Parathyroid adenoma (tissue), 2 donors: ENCODE data around the gene IL1RL1.

Experiments used
- H2AFZ ChIP-seq: fragments of 300-600 bp; sonication (generic); one replicate; pipeline ENCODE4 v1.7.0; 2017; ENCODE audit warnings: antibody characterized with exemption, mild to moderate bottlenecking
- H3K27ac ChIP-seq: fragments of 300-600 bp; sonication (generic); one replicate; pipeline ENCODE4 v1.7.0; 2017
- H3K27me3 ChIP-seq: fragments of 300-600 bp; sonication (generic); one replicate; pipeline ENCODE4 v1.7.0; 2017; ENCODE audit warnings: low read length; ENCODE audit not compliant: control insufficient read depth, insufficient read depth
- H3K36me3 ChIP-seq: fragments of 300-600 bp; sonication (generic); one replicate; pipeline ENCODE4 v1.7.0; 2017; ENCODE audit warnings: low read length; ENCODE audit not compliant: control insufficient read depth, insufficient read depth
- H3K4me1 ChIP-seq: fragments of 300-600 bp; sonication (generic); one replicate; pipeline ENCODE4 v1.7.0; 2017; ENCODE audit warnings: control low read depth
- H3K4me2 ChIP-seq: fragments of 300-600 bp; sonication (generic); one replicate; pipeline ENCODE4 v1.7.0; 2017; ENCODE audit warnings: low read length
- H3K4me3 ChIP-seq: fragments of 300-600 bp; sonication (generic); one replicate; pipeline ENCODE4 v1.7.0; 2017; ENCODE audit warnings: low read depth, low read length
- H3K79me2 ChIP-seq: fragments of 300-600 bp; sonication (generic); one replicate; pipeline ENCODE4 v1.7.0; 2017; ENCODE audit warnings: control low read depth
- H3K9ac ChIP-seq: fragments of 300-600 bp; sonication (generic); one replicate; pipeline ENCODE4 v1.7.0; 2017; ENCODE audit warnings: mild to moderate bottlenecking
- H3K9me3 ChIP-seq: fragments of 300-600 bp; sonication (generic); one replicate; pipeline ENCODE4 v1.7.0; 2017; ENCODE audit warnings: low read length; ENCODE audit not compliant: control insufficient read depth
- CTCF ChIP-seq: fragments of 300-600 bp; sonication (generic); IDR thresholded peaks from one replicate; pipeline ENCODE4 v1.7.0; 2017; ENCODE audit warnings: antibody characterized with exemption, mild to moderate bottlenecking
- donor health status: primary hyperparathyroidism.

Gene IL1RL1

DNA sequence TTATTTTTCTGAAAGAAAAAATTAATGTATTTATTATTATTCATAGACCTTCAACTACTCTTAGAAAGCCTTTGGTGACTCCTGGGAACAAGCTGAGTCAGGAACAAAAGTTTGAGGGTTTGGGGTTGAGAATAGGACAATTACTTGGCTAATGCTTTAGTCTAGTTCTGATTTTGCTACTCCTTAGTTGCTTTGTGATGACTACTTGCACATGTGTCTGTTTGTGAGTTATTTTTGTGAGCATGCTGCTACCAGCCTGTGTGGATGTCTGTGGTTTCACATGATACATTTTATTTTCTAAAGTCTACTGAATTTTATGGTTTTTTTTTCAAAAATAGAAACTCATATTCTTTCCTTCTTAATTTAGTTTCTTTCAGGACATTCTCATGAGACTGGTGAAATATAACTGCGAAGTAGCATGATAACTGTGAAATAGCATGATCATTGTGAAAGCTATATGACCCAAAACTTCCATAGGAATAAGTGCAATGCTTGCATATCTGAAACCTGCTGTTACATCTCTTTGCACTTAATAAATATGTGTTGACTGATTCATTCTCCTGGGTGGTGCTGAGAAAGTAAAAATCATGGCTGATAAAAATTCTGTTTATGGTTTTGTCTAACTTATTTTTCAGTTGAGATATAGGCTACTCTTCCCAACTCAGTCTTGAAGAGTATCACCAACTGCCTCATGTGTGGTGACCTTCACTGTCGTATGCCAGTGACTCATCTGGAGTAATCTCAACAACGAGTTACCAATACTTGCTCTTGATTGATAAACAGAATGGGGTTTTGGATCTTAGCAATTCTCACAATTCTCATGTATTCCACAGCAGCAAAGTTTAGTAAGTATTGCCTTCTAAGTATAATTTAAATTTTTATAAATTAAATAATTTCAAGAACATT lies 26.4 kb downstream of the IL1RL1 start:
- Histone ChIP-seq H3K27ac (no peak overlapping the region), H3K4me1 (no peaks in the 10 kb centered on the region), H3K27me3 (no peaks in the 10 kb centered on the region), H3K4me3 (no peak overlapping the region), H3K4me2 (no peak overlapping the region), H3K9me3 (no peaks in the 10 kb centered on the region), H3K79me2 (no peaks in the 10 kb centered on the region), H3K9ac (no peak overlapping the region), H2AFZ (no peak overlapping the region), H3K36me3 (no peaks in the 10 kb centered on the region)
- no peak for TF ChIP-seq CTCF

DNA sequence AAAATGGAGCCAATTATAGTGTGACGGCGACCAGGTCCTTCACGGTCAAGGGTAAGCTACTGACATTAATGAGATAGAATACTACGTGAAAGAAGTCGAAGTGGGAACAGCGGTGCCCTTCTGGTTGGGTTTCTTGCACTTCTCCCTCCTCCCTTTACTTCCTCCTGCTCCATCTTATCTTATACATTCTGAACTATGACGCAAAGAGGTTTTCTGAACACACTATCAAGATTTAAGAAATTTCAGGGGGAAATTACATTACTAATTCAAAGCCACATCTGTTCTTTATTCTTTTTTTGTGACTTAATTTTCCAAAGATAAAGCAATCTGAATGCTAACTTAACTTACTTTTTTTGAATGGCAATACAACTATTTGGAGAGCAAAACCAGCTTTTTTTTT lies 29.4 kb downstream of the IL1RL1 start:
- Histone ChIP-seq H3K27ac (no peak overlapping the region), H3K27me3 (no peaks in the 10 kb centered on the region), H3K4me2 (no peak overlapping the region), H3K9ac (no peak overlapping the region), H3K4me3 (no peak overlapping the region), H3K36me3 (no peaks in the 10 kb centered on the region), H2AFZ (no peak overlapping the region), H3K9me3 (no peaks in the 10 kb centered on the region), H3K4me1 (no peaks in the 10 kb centered on the region), H3K79me2 (no peaks in the 10 kb centered on the region)
- TF ChIP-seq CTCF = no peak

DNA sequence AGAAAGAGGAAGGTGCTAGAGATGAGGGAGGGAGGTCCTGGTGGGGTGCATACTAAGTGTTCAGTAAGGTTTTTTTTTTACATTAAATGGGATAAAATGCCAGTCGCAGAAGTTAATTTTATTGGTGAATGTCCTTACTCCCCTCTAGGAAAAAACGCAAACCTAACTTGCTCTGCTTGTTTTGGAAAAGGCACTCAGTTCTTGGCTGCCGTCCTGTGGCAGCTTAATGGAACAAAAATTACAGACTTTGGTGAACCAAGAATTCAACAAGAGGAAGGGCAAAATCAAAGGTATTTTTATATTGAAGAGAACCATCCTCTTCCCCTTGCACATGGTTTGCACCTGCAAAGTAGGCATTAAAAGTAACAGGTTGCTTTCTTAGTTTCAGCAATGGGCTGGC lies 31.5 kb downstream of the IL1RL1 start:
- no peak overlapping the region for H3K4me3 ChIP-seq
- H3K36me3 ChIP-seq = no peaks in the 10 kb centered on the region
- H2AFZ ChIP-seq = no peak overlapping the region
- no peak overlapping the region for H3K9ac ChIP-seq
- H3K27ac ChIP-seq = no peak overlapping the region
- no peaks in the 10 kb centered on the region for H3K9me3 ChIP-seq
- TF ChIP-seq CTCF = no peak
- no peaks in the 10 kb centered on the region for H3K4me1 ChIP-seq
- H3K79me2 ChIP-seq = no peaks in the 10 kb centered on the region
- no peaks in the 10 kb centered on the region for H3K27me3 ChIP-seq
- H3K4me2 ChIP-seq = no peak overlapping the region

DNA sequence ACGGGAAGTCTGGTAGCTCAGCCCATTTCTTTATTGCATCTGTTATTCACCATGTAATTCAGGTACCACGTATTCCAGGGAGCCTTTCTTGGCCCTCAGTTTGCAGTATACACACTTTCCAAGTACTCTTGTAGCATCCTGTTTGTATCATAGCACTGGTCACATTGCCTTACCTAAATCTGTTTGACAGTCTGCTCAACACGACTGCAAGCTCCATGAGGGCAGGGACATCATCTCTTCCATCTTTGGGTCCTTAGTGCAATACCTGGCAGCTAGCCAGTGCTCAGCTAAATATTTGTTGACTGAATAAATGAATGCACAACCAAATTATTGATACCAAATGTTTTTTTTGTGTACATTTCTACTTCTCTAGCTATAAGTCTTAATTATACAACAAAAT lies 33.0 kb downstream of the IL1RL1 start:
- TF ChIP-seq CTCF = no peak
- Histone ChIP-seq H3K79me2 (no peaks in the 10 kb centered on the region), H3K4me2 (no peak overlapping the region), H3K9me3 (no peaks in the 10 kb centered on the region), H3K9ac (no peak overlapping the region), H3K27ac (no peak overlapping the region), H3K4me3 (no peak overlapping the region), H3K36me3 (no peaks in the 10 kb centered on the region), H2AFZ (no peak overlapping the region), H3K4me1 (no peaks in the 10 kb centered on the region), H3K27me3 (no peaks in the 10 kb centered on the region)
